ENCODE data around the gene CCDC57. TPM values are rescaled to one million over a fixed set of nuclear protein-coding genes. Genes with fewer than 3 reads are reported as not detected.

Gene CCDC57
- polyA plus RNA-seq, 3 donors = 17.1 to 43.8 (median 20.1) TPM

- Mint-ChIP-seq H3K4me1 (peaks cover 19% of the 10 kb centered on the region), H3K36me3 (peaks cover 5 to 6% of the 10 kb centered on the region in 2 donors), H3K27ac (no peak overlapping the region), H3K9me3 (no peaks in the 10 kb centered on the region), H3K27me3 (ENCODE audit: low read depth in 3 of 3) (peaks cover 0 to 4% (median 0%) of the 10 kb centered on the region in 3 donors), H3K4me3 (peak overlapping the region; percentile 60 to 65)
- Histone ChIP-seq H4K20me1 (ENCODE audit: insufficient read depth, low read length) (no peaks in the 10 kb centered on the region), H3K79me2 (ENCODE audit: insufficient read depth, low read length) (peaks cover 6% of the 10 kb centered on the region), H3K4me1 (ENCODE audit: control insufficient read depth in 1 of 2, insufficient read depth in 2 of 2, low read length in 2 of 2) (peaks cover 21 to 37% of the 10 kb centered on the region in 2 donors), H2AFZ (ENCODE audit: insufficient read depth, low read depth, low read length, poor library complexity, severe bottlenecking) (peak overlapping the region; percentile 81), H3K4me3 (replicated peaks in 1 of 3; ENCODE audit: low read depth in 2 of 3, low read length in 3 of 3) (peak overlapping the region; percentile 36 to 73 (median 43)), H3K36me3 (replicated peaks in 1 of 2; ENCODE audit: control insufficient read depth in 1 of 2, insufficient read depth in 2 of 2, low read length in 2 of 2) (peaks cover 16 to 18% of the 10 kb centered on the region in 2 donors), H3K27me3 (ENCODE audit: control insufficient read depth in 2 of 2, insufficient read depth in 2 of 2, low read length in 2 of 2) (no peaks in the 10 kb centered on the region), H3K9ac (ENCODE audit: insufficient read depth, low read length, poor library complexity, severe bottlenecking) (peak overlapping the region; percentile 82), H3K27ac (ENCODE audit: low read depth in 1 of 2, low read length in 2 of 2) (peak overlapping the region; percentile 32 to 48), H3K9me3 (replicated peaks in 1 of 2; ENCODE audit: control insufficient read depth in 1 of 2, insufficient read depth in 1 of 2, low read length in 2 of 2) (no peaks in the 10 kb centered on the region), H3K4me2 (replicated peaks; ENCODE audit: extremely low read depth, low read length, poor library complexity, severe bottlenecking) (peak overlapping the region; percentile 91)
- DNase-seq = no peak
- under 1% methylated on average over 36 of the region's 36 CpGs for WGBS (ENCODE audit: insufficient coverage)
- intact Hi-C loops (cut with micrococcal nuclease) = loop anchor here (1.0 to 10.0 kb wide), 3 partner anchors 33 to 63 kb away; partner anchors contain the start of genes DCXR (in 1 of the 2), DUS1L (in 1 of the 2), GPS1 (in 1 of the 2) and RAC3 (in 1 of the 2)
- TF ChIP-seq, protein P1, sequence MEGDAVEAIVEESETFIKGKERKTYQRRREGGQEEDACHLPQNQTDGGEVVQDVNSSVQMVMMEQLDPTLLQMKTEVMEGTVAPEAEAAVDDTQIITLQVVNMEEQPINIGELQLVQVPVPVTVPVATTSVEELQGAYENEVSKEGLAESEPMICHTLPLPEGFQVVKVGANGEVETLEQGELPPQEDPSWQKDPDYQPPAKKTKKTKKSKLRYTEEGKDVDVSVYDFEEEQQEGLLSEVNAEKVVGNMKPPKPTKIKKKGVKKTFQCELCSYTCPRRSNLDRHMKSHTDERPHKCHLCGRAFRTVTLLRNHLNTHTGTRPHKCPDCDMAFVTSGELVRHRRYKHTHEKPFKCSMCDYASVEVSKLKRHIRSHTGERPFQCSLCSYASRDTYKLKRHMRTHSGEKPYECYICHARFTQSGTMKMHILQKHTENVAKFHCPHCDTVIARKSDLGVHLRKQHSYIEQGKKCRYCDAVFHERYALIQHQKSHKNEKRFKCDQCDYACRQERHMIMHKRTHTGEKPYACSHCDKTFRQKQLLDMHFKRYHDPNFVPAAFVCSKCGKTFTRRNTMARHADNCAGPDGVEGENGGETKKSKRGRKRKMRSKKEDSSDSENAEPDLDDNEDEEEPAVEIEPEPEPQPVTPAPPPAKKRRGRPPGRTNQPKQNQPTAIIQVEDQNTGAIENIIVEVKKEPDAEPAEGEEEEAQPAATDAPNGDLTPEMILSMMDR (IDR thresholded peaks at IDR 0.05) = no peak
Measured at GRCh38 chr17:82097919-82098168, 114.8 kb downstream of the CCDC57 start.

DNA sequence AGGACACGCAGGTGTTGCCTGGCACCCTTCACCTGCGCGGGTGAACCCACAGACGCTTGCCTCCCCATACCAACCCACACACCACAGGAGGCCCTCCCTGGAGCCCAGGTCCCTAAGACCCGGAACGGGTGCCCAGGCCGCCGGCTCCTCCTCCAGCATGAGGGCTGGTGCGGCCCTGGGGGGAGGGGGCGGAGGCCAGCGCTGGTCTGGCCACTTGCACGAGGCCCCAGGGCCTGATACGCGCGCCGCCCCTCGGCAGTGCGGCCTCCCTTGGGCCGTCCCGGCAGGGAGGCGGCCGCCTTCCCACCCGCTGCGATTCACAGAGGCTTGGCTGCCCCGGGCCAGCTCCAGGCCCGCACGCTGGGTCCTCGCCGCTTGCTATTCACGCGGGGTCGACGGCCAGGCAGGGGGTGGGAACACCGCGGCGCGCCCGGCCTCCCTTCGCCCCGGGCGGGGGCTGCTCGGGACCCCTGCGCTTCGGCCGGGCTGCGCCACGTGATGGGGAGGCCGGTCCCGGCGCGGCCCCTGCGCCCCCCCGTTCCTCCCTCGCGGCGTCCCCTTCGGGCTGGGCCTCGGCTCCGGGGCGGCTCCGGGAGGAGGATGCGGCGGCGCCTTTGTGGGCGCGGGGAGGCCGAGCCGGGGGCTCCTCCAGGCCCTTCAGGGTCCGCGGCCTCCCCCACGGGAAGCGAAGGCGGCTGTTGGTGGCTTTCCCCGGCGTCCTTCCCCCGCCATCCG, 115.3 kb downstream of the CCDC57 start:
- Histone ChIP-seq H3K27ac (ENCODE audit: low read depth in 1 of 2, low read length in 2 of 2) (peak overlapping the region; percentile 32 to 48), H3K9me3 (replicated peaks in 1 of 2; ENCODE audit: control insufficient read depth in 1 of 2, insufficient read depth in 1 of 2, low read length in 2 of 2) (no peaks in the 10 kb centered on the region), H3K79me2 (ENCODE audit: insufficient read depth, low read length) (peaks cover 6% of the 10 kb centered on the region), H4K20me1 (ENCODE audit: insufficient read depth, low read length) (no peaks in the 10 kb centered on the region), H3K4me2 (replicated peaks; ENCODE audit: extremely low read depth, low read length, poor library complexity, severe bottlenecking) (peak overlapping the region; percentile 91), H3K27me3 (ENCODE audit: control insufficient read depth in 2 of 2, insufficient read depth in 2 of 2, low read length in 2 of 2) (no peaks in the 10 kb centered on the region), H3K36me3 (replicated peaks in 1 of 2; ENCODE audit: control insufficient read depth in 1 of 2, insufficient read depth in 2 of 2, low read length in 2 of 2) (peaks cover 18 to 19% of the 10 kb centered on the region in 2 donors), H2AFZ (ENCODE audit: insufficient read depth, low read depth, low read length, poor library complexity, severe bottlenecking) (peak overlapping the region; percentile 81), H3K4me1 (ENCODE audit: control insufficient read depth in 1 of 2, insufficient read depth in 2 of 2, low read length in 2 of 2) (peaks cover 21 to 37% of the 10 kb centered on the region in 2 donors), H3K4me3 (replicated peaks in 1 of 3; ENCODE audit: low read depth in 2 of 3, low read length in 3 of 3) (peak overlapping the region; percentile 36 to 73 (median 43)), H3K9ac (ENCODE audit: insufficient read depth, low read length, poor library complexity, severe bottlenecking) (peak overlapping the region; percentile 82)
- H3K9me3 Mint-ChIP-seq = no peaks in the 10 kb centered on the region
- peaks cover 0 to 4% (median 0%) of the 10 kb centered on the region in 3 donors for H3K27me3 Mint-ChIP-seq (ENCODE audit: low read depth in 3 of 3)
- peaks cover 16% of the 10 kb centered on the region for H3K4me1 Mint-ChIP-seq
- 1% methylated on average over 75 of the region's 77 CpGs for WGBS (ENCODE audit: insufficient coverage)
- no peak overlapping the region for H3K27ac Mint-ChIP-seq
- DNase-seq = peak in 2 of 3 donors; percentile 3 to 23
- intact Hi-C loops (cut with micrococcal nuclease) = loop anchor here in 1 of 2 donors (5.0 to 10.0 kb wide), 2 partner anchors 45 to 63 kb away; partner anchors contain the start of genes DCXR, GPS1, RAC3 and RFNG
- H3K36me3 Mint-ChIP-seq = peaks cover 5 to 6% of the 10 kb centered on the region in 2 donors
- H3K4me3 Mint-ChIP-seq = peak overlapping the region; percentile 64 to 65
- TF ChIP-seq, protein P1 (IDR thresholded peaks at IDR 0.05) = no peak

Data from CD14-positive monocyte (primary cell).